Measurements from ENCODE around the gene HAUS7.
A peak's percentile ranks its signal among the peaks of the same experiment; 100 is the strongest.

Gene HAUS7

DNA sequence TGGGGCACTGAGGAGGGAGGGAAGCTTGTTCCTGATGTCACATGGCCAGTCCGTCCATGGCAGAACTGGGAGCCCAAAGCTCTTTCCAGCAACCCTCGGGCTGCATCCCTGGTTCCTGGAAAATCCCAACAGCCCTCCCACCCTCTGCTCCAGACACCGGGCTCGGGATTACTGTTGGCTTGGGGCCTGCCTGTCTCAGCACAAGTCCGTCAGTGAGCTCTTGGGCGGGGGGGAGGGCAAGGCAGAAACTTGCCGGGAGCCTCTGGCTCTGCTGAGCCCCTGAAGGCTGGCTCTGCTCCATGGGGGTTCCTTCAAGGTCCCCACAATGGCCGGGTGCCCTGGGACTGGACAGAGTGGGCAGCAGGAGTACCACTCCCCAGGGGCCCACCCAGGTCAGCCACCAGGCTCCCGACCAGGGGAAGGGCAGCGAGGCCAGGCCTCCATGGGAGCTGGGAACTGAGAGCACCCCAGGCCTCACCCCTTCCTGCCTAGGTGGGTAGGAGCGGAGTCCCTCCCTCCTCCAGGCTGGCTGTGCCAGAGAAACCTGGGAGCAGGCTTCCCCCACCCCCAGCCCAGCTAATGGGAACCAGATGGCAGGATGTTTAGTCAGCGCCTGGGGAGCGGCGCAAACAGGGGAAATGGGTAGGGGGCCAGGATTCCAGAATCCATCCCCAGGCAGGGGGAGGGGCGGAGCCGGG is 6.4 kb upstream of the HAUS7 start:
- no peak for DNase-seq (ENCODE audit: low read depth)

DNA sequence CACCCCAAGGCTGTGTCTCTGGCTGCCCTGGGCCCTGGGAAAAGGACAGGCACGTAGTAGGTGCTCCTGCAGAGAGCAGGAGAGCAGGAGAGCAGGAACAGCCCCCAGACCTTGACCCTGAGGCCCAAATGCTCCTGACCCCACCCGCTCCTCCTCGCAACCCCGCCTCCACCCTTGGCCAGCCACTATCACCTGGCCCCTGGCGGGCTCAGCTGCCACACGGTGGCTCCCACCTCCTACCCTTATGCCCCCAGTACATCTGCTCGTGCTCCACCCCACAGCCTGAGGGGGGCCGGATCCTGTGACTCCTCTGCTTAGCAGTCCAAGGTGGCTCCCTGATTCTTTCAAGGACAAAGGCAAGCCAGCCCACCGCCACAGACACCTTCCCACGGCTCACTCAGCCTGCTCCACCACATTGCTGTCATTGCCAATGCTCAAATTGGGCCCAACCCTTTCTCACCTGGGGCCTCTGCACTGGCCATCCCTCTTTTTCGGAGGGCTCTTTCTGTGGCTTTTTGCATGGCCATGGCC is 5.4 kb upstream of the HAUS7 start:
- DNase-seq (ENCODE audit: low read depth) = no peak

DNA sequence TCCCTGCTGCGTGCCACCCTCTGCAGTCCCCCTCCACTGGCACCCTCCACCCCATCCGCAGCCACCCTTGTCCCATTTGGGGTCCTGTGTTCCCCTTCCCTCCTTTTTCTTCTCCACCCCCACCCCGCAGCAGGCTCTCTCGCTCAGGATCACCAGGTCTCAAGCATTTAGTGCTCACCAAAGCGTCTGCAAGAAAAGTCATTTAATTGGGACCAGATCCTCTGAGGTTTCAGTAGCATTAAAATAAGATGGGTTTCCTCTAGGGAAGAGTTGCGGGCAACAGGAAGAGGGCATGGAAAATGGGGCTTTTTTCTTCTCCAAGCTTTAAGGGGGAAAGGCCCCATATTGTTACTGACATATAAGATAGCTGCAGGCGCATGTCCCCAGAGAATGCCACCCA is 4.9 kb upstream of the HAUS7 start:
- no peak for DNase-seq (ENCODE audit: low read depth)

DNA sequence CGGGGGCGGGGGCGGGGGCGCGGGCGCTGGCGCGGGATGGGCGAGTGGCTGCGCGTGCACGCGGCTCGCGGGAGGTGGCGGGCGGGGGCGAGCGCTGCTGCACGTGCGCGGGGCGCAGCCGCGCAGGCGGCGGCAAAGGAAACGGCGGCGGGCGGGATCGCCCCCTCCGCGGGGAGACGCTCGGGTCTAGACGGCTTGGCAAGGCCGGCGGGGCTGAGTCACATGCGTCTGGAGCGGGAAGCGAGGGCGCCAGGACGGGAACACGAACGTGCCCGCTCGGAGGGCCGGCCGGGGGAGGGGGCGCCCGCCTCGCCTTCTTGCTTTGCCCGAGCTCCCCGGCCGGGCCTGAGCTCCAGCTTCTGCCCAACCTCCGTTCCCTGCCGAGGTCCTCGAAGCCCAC is 4.3 kb upstream of the HAUS7 start:
- peak; percentile 18 for DNase-seq (ENCODE audit: low read depth)

DNA sequence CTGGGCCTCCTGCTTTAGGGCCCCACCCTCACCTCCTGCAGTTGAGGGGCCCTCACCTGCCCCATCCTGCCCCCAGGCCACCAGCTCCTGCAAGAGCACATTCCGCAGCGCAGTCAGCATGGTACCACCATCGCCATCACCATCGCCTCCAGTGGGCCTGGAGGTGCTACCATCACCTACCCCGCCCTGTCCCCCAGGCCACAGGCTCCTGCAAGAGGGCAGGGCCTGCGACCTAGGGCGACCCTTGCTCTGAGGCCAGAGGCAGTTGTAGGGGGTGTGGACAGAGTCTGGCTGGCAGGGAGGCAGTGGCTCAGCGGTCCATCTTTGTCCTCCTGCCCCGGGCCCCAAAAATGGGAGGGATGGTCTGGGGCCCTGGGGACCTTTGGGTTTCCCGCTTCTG is 3.9 kb upstream of the HAUS7 start:
- no peak for DNase-seq (ENCODE audit: low read depth)

DNA sequence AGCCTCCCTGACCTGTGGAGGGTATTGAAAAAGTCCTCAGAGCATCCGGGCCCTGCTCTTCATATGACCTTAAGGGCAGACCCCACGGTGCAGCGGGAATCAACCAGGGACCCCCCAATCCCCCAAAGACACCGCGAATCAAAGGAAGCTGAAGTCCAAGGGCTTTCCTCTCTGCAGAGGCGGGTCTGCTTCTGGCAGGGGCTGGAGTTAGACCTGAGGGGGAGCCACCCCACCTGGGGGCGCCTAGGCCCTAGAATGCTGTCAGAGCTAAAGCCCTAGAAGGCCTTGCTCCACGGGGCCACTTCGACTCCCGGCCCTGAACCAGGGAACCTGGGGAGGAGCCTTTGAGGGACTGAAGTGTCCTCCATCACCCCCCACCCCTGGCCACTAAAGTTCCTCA is 2.8 kb upstream of the HAUS7 start:
- DNase-seq (ENCODE audit: low read depth) = no peak

DNA sequence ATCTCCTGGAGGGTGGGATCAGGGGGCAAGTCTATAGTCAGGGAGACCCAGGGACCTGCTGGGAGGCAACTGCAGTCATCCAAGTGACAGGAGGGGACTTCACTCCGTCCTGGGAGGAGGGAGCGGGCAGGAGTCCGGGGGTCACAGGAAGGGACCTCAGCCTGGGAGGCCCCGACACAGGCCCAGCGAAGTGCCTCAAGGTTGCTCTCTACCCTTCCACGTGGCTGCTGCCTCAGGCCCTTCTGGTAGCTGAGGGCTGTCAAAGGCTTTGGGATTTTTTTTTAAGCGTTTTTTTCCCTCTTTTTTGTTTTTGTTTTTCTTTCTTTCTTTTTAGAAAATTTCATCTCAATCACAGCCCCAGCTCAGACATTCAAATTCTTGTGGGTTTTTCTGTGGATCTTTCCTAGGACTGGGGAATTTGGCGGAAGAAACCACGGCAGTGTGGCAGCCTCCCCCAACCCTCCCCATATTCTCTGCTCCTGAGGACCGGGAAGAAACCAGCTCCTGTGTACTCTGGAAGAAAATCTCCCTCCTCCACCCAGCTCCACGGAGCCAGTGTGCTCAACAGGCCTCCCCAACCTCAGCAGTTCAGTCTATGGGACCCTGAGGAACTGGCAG is 1.4 kb upstream of the HAUS7 start:
- DNase-seq (ENCODE audit: low read depth) = no peak

DNA sequence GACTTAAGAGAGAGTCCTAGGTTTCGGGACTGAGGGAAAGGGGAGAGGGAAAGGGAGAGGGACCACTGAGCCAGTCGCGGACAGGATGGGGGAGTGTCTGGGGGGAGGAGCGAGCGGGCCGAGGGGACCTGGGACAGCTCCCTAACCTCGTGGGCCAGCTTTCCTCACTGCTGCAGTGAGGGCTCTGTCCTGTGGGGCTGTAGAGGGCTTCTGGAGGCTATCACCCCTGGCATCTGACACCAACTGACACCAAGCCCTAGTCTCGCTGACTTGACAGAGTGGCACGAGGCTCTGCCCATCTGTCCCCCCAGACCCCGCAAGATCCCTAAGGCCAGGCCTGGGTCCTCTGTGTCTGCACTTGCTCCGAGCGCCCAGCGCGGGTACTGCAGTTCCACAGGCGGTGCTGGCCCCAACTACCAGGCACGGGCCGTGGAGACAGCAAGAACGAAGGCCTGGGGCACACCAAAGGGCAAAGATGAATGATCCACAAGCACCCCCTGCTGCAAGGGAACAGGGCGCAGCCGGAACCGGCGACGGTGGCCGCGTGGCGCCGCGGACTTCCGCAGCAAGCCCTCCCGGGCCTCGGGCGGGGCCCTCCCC is 465 bp downstream of the HAUS7 start:
- no peak for DNase-seq (ENCODE audit: low read depth)

DNA sequence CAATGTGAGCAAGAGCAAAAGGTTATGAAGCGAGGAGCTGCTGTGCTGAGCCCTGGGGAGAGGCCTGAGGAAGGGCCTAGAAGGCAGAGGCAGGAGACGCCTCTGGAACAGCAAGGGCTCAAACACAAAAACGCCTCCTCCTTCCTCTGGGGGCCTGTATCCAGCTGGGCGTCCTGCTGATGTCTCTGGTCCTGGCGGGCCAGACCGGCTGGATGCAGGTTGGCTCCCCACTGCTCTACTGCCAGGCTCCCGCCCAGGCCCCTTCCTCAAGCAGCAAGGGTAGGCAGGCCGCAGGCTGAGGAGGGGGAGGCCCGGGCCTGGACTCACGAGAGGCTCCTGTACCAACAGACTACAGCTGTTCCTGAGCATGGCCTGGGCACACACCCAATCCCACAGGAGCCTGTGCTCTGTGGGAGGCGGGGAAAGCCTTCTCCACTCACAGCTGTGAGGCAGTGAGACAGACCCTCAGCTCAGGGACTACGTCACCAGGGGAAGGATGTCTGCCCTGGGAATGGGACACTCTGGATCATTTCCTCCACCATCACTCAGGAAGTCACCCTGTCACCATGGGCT is 2.3 kb downstream of the HAUS7 start:
- DNase-seq (ENCODE audit: low read depth) = no peak

DNA sequence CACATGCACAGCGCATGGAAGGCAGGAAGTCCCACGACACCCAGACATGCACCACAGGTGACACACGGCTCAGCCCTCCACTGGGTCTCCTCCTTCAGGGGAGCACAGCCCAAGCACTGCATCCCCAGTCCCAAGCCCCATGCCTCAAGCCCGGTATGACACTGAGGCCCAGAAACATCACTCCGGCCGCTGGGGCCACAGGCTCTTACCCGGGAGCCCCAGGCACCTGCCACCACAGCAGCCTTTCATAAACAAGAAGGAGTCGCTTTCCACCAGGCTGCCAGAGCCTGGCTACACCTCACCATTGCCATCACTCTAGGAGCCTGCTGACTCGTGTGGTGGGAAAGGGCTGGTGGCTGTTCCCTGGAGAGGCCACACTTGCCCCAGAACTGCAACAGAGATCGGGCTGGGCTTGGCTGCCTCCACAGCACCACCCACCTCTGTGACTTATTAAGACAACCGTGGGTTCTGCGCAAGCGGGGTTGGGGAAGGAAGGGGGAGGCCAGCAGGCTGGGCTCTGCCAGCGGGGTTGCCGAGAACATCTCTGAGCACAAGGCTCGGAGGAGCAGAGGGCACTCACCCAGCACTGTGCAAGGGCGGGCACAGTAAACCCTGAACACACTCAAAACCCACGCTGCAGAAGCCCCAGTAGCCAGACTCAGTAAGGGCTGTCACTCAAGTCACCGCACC is 4.5 kb downstream of the HAUS7 start:
- no peak for DNase-seq (ENCODE audit: low read depth)

DNA sequence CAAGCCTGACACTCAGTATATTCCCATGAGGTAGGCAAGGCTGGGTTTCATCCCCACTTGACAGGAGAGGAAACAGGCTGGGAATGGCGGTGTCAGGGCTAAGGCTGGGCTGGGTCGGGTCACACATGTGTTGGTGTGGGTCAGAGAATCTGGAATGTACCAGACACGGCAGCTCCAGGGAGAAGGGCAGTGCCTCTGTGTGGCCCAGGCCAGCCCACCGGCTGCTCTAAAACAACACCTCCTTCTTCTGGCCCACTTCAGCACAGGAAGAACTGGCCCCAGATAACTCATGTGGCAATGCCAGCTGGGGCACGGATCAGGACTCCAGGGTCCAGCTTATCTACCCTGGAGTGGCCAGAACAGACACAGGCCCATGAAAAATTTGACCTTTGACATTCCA is 6.3 kb downstream of the HAUS7 start:
- no peak for DNase-seq (ENCODE audit: low read depth)

DNA sequence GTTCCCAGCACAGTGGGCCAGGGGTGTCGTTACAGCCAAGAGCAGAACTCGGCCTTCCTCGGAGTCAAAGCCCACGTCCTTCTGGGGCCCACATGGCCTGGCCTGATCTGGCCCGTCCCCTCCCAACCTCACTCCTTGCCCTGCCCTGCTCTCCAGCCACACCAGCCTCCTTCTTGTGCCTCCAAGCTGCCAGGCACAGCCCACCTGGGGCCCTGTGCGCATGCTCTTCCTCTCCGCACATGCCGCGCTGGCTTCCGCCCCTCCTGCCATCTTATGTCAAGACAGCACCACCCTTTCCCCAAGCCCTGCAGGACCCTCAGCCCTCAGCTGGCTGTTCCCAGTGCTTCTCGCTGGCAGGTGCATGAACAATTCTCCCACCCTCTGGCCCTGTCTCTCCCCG is 6.8 kb downstream of the HAUS7 start:
- DNase-seq (ENCODE audit: low read depth) = no peak

DNA sequence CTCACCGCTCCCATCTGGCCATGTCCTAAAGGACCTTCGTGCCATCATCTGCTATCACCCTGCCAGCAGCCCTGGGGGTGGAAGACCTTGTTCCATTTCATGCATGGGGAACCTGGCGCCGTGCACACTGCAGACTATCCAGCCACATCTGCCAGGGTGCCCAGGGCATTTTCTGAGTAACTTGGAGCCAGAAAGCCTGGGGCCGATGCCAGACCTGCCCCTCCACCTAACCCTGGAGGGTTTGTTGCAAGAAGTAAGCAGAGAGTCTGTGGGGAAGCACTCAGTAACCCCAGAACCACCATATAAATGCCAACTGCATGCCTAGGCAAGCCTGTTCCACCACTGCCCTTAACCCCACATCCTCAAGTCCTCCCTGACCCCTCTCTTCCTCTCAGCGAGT is 7.3 kb downstream of the HAUS7 start:
- no peak for DNase-seq (ENCODE audit: low read depth)

DNA sequence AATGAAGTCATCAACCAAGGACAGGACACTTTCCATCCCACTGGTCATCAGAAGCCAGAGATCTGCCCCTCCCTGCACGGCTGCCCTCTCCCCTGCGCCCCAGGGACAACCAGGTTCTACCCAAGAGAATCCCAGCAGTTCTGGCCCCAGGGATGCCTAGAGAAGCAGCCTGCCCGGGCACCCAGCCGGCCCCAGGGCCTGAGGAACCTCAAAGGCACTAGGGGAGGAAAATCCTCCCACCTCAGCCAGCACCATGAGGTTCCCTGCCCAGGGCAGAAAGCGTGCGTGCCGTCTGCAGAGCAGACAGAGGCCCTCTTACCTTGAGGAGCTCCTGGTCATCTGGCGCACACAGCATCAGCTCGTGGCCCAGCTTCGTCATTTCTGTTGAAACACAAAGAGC is 8.1 kb downstream of the HAUS7 start:
- DNase-seq (ENCODE audit: low read depth) = no peak

DNA sequence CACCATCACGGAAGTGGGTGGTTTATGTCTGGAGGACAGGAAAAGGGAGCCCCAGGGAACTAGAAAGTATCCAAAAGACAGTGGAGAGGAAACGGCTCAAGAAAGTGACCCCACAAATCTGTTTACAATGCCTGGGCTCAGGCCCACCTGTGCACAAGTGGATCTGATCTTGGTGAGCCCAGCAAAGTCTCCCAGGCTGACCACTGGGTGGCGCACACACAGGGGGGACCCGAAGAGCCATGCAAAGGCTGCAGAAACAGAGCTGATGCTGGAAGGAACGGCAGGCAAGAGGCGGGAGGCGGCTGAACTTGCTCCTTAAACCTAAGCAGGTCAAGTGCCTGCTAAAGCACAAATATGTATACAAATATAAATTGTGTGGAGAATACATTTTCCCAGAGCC is 9.6 kb downstream of the HAUS7 start:
- DNase-seq (ENCODE audit: low read depth) = peak; percentile 20

DNA sequence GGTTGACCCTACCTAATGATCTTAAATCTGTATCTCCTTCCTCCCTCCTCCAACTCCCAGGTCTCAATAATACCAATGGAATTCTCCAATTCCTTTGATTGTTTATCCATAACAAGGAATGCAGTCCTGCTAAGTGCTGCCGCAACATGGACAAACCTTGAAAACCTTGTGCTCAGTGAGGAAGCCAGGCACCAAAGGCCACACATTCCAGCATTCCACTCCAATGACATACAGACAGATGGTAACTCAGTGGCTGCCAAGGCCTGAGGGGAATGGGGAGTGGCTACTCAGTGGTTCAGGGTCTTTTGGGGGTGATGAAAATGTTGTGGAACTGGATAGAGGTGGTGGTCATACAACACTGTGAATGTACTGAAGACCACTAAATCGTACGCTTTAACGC is 10.4 kb downstream of the HAUS7 start:
- DNase-seq (ENCODE audit: low read depth) = no peak

DNA sequence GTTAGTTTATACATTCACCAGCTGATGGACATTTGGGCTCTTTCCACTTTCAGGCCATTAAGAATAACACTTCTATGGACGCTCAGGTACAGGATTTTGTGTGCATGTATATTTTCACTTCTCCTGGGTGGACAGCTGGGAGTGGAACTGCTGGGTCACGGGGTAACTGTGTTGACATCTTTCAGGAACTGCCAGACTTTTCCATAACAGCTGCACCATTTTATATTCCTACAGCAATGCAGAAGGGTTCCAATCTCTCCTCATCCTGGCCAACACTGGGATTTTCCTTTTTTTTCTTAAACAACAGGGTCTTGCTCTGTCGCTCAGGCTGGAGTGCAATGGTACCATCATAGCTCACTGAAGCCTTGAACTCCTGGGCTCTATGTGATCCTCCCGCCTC is 11.9 kb downstream of the HAUS7 start:
- DNase-seq (ENCODE audit: low read depth) = no peak

DNA sequence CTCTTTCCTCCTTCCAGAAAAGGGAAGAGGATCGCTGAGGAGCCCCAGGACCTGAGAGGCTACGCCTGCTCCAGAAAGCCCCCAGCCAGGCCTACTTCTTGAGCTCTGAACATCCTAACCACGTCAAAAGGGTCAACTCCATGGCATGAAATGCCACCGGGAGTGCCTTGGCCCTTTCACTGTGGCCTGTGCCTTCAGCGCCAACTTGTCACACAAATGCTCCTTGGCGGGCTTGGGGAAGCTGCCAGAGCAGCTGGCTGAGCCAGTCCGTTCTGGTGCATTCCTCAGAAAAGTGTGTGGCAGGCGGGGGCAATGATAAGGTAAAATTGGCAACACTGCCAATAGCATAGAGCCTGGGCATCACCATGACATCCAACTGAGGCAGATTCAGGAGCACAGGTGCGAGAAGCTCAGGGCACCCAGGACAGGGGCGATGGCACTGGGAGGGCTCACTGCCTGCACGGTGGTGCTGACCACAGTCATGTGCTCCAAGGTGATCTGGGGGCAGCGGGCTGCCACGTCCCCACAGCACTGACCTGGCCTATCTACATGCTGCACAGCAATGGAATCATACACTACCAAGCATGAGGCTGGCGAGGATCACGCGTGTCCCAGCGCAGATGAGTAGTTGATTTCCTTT is 12.4 kb downstream of the HAUS7 start:
- DNase-seq (ENCODE audit: low read depth) = no peak

DNA sequence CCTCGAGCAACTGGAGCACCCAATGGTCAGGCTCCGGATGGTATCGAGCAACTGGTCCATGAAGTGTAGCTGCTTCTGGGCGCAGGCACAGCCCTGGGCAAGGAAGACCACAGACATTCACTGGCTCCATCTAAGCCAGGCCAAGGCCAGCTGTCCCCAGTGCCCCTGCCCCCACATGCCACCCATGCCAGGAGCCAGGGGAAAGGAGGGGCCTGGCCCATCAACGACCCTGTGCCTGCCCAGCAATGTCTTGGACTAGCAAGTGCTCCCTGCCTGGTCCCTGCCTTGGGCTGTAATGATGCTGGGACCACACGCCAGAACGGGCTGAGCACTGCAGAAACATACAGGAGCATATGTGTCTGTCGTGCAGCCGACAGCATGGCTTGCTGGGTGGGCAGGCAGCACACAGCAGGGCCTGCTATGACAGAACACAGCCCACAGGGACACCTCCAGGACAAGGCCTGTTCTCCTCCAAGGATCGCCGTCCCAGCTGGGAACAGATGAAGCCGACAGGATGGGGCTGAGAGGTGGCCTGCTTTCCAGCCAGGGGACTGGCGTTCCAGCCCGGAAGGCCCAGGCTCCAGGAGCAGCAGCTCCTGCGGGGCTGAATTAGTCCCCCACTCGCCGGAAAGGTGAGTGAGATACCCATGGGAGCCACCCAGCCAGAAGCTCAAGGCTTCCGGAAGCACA is 13.1 kb downstream of the HAUS7 start:
- no peak for DNase-seq (ENCODE audit: low read depth)

DNA sequence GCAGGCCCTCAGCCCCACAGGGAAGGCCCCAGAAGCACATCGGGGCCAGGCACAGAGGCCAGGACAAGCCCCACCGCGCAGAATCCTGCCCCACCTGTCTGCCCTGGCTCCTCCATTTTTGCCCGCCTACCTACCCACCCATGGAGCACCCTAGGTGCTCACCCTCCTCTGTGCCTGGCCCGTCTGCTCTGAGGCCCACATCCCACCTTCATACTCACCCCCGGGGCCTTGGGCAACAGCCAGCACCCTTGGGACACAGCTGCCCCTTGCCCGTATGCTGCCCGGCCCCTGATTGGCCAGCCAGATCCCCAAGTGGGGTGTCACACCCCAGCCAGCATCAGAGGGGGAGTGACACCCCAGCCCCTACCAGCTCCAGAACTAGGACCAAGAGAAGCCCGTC is 13.7 kb downstream of the HAUS7 start:
- no peak for DNase-seq (ENCODE audit: low read depth)

DNA sequence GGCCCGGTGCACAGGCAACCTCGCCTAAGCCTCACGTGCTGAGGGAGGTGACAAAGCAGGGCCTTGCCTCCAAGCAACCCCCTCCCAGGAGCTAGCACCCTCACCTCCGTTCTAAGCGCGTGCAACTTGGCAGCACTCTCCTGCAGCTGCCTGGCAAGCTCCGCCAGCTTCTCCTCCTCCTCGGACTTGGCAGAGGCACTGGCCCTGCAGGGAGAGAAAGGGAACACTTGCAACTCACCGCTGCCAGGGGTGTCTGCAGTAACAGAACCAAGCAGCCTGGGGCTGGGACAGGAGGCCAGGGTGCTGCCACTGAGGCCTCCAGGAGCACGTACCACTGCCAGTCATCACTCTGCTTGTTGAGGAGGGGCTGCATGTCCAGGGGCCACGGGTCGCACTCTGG is 14.2 kb downstream of the HAUS7 start:
- DNase-seq (ENCODE audit: low read depth) = no peak

DNA sequence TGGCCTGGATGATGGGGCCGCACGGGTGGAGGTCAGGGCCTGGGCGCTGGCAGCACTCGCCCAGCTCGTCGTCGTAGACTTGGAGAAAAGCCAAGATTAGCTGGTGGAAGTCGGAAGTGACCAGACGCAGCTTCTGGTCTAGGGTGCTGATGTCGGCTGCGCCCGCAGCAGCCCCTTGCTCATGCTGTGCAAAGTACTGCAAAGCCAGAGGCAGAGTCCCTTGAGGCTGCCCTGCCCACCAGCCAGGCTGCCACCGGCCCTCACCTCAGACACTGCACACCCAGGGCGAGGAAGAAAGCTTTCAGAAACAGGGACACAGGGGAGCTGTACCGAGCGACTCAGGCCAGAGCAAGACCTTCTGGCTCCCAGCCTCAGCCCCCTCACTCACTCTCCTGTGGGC is 14.8 kb downstream of the HAUS7 start:
- no peak for DNase-seq (ENCODE audit: low read depth)

Data from activated T-helper 9 cell treated with anti-CD3 and anti-CD28 coated beads, Interleukin-2, amount 50 U/mL, for 16 hours (primary cell).